GM21423 (cell line): ENCODE results near the gene PTGIS.
"Not testable (repeated sequence)": the region's sequence is repeated elsewhere in the genome, so short reads cannot be mapped to it uniquely, and the experiment has no call there.

Source experiments
- ATAC-seq: cut with Tn5 transposase; IDR thresholded peaks from one replicate; pipeline ENCODE4 v1.9.1; 2021; ENCODE audit warnings: mild to moderate bottlenecking, moderate library complexity; ENCODE audit not compliant: unreplicated experiment

PTGIS gene

GRCh38 chr20:49567421-49568277 lies at the start of gene PTGIS:
Gene PTGIS (minus strand): TSS chr20:49568137. CDS start chr20:49568116, 21 bp downstream.
- ATAC-seq: no peak

GRCh38 chr20:49617394-49617793 lies 49.5 kb upstream of the PTGIS start:
- not testable (repeated sequence) for ATAC-seq

- no peak for ATAC-seq
Observed at GRCh38 chr20:49616154-49617007, 48.4 kb upstream of the PTGIS start.

GRCh38 chr20:49615401-49616153 lies 47.6 kb upstream of the PTGIS start:
- ATAC-seq: no peak

- not testable (repeated sequence) for ATAC-seq
Observed at GRCh38 chr20:49615051-49615400, 47.1 kb upstream of the PTGIS start.

GRCh38 chr20:49614338-49615050 lies 46.6 kb upstream of the PTGIS start:
- no peak for ATAC-seq

- no peak for ATAC-seq
Observed at GRCh38 chr20:49612127-49612738, 44.3 kb upstream of the PTGIS start.

- not testable (repeated sequence) for ATAC-seq
Observed at GRCh38 chr20:49611539-49612126, 43.7 kb upstream of the PTGIS start.

- peak; percentile 66 for ATAC-seq
Observed at GRCh38 chr20:49610691-49611538, 43.0 kb upstream of the PTGIS start.

GRCh38 chr20:49608752-49609670 lies 41.1 kb upstream of the PTGIS start:
- peak; percentile 65 for ATAC-seq

- ATAC-seq: no peak
Observed at GRCh38 chr20:49607568-49607967, 39.6 kb upstream of the PTGIS start.

GRCh38 chr20:49603209-49603627 lies 35.3 kb upstream of the PTGIS start:
- no peak for ATAC-seq

GRCh38 chr20:49602345-49603208 lies 34.6 kb upstream of the PTGIS start:
- no peak for ATAC-seq

- ATAC-seq: no peak
Observed at GRCh38 chr20:49601153-49601924, 33.4 kb upstream of the PTGIS start.

- ATAC-seq: no peak
Observed at GRCh38 chr20:49599746-49600113, 31.8 kb upstream of the PTGIS start.

GRCh38 chr20:49597825-49598395 lies 30.0 kb upstream of the PTGIS start:
- no peak for ATAC-seq
